Effector memory CD8-positive, alpha-beta T cell (primary cell): ENCODE data around the gene MINDY4B.

Experiments used
- ATAC-seq: fragments of 150-1000 bp; cut with Tn5 transposase; replicated peaks from 2 replicates; pipeline ENCODE4 v1.10.0; 2021; ENCODE audit warnings: mild to moderate bottlenecking, moderate library complexity
- DNase-seq, 3 experiments: peaks; one replicate each; pipeline ENCODE4 v3.0.0; 2021
- H3K27ac Mint-ChIP-seq, 2 donors: one replicate each; pipeline ENCODE4 v1.8.0; 2022; ENCODE audit warnings: mild to moderate bottlenecking in 2 of 2, mixed read lengths in 2 of 2, moderate library complexity in 2 of 2
- H3K27me3 Mint-ChIP-seq, 2 donors: one replicate each; pipeline ENCODE4 v1.8.0; 2022; ENCODE audit warnings: mixed read lengths in 2 of 2
- H3K36me3 Mint-ChIP-seq: one replicate; pipeline ENCODE4 v1.8.0; 2022; ENCODE audit warnings: mild to moderate bottlenecking, moderate library complexity, mixed read lengths; ENCODE audit not compliant: insufficient read depth
- H3K4me1 Mint-ChIP-seq, 2 donors: one replicate each; pipeline ENCODE4 v1.8.0; 2022; ENCODE audit warnings: low read depth in 2 of 2, mixed read lengths in 2 of 2
- H3K4me3 Mint-ChIP-seq, 2 donors: one replicate each; pipeline ENCODE4 v1.8.0; 2022; ENCODE audit warnings: mild to moderate bottlenecking in 2 of 2, mixed read lengths in 2 of 2, moderate library complexity in 2 of 2
- H3K9me3 Mint-ChIP-seq, 2 donors: one replicate each; pipeline ENCODE4 v1.8.0; 2022; ENCODE audit warnings: mixed read lengths in 2 of 2

Gene MINDY4B

GRCh38 chr3:150825916-150826377, 79.3 kb downstream of the MINDY4B start:
- Mint-ChIP-seq H3K4me1 (peaks cover 0 to 2% of the 10 kb centered on the region in 2 donors), H3K27me3 (peaks cover 23 to 44% of the 10 kb centered on the region in 2 donors), H3K4me3 (no peak overlapping the region), H3K36me3 (peaks cover 3% of the 10 kb centered on the region), H3K27ac (no peak overlapping the region), H3K9me3 (no peaks in the 10 kb centered on the region)
- DNase-seq (no peak), ATAC-seq (no peak)

DNA sequence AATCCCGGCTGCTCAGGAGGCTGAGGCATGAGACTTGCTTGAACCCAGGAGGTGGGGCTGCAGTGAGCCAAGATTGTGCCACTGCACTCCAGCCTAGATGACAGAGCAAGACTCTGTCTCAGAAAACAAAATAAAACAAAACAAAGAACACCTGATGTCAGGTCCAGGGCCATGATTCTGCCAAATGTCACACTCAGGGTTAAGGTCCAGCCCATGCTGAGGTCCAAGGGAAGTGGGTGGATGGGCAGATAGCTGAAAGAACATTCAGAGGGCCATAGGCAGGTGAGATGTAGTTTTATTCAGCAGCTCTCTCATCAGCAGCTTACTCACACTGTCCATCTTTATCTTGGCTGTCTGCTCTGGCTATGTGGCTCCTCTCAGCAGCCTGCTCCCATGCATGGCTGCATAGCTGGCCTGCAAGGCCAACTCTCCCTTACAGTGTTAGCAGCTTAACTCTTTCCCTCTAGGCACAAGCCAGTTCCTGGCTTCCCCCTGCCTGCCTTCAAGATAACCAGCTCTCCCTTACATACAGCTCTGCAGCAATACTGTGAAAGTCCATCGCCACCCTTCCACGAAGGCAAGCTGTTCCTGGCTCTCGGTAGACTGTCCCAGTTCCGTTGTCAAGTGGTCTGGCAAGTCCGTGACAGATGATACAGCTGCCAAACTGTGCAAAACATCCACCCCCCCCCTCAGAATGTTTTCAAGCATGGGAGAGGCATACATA, 79.9 kb downstream of the MINDY4B start:
- no peak overlapping the region for H3K27ac Mint-ChIP-seq
- peaks cover 19 to 44% of the 10 kb centered on the region in 2 donors for H3K27me3 Mint-ChIP-seq

GRCh38 chr3:150823277-150823676, 82.0 kb downstream of the MINDY4B start:
- no peak overlapping the region for H3K27ac Mint-ChIP-seq
- H3K27me3 Mint-ChIP-seq: peaks cover 15 to 35% of the 10 kb centered on the region in 2 donors
- H3K4me1 Mint-ChIP-seq: no peaks in the 10 kb centered on the region
- no peak for ATAC-seq
- H3K9me3 Mint-ChIP-seq: no peaks in the 10 kb centered on the region
- H3K36me3 Mint-ChIP-seq: peaks cover 3% of the 10 kb centered on the region
- DNase-seq: no peak
- no peak overlapping the region for H3K4me3 Mint-ChIP-seq

More for the DNA sequence above, 79.9 kb downstream of the MINDY4B start:
- Mint-ChIP-seq H3K4me3 (no peak overlapping the region), H3K36me3 (peaks cover 3% of the 10 kb centered on the region), H3K4me1 (no peaks in the 10 kb centered on the region), H3K9me3 (no peaks in the 10 kb centered on the region)
- DNase-seq (no peak), ATAC-seq (no peak)

DNA sequence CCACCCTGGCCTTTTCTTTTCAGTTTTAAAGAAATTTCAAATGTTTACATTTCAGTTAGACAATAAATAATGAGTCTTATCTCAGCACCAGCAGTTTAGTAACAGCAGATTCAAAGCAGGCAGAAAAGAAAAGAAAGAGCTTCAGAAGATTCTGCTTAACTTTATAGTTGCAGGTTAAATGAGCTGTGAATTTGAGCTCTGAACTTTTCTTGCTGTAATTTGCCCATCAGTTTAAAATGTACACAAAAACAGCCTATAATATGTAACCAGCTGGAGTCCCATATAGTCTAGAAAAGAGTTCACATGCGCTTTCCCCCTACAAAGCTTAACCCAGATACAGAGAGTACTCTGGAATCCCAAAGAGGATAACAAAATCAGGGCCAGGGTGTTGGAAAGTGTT, 82.6 kb downstream of the MINDY4B start:
- no peaks in the 10 kb centered on the region for H3K4me1 Mint-ChIP-seq
- peaks cover 3% of the 10 kb centered on the region for H3K36me3 Mint-ChIP-seq
- H3K27me3 Mint-ChIP-seq: peaks cover 9 to 33% of the 10 kb centered on the region in 2 donors
- no peak for ATAC-seq
- no peak overlapping the region for H3K27ac Mint-ChIP-seq
- no peaks in the 10 kb centered on the region for H3K9me3 Mint-ChIP-seq
- DNase-seq: no peak
- H3K4me3 Mint-ChIP-seq: no peak overlapping the region
